Lower lobe of right lung (tissue), 2 donors: ENCODE data around the gene PTCD1. TPM values are rescaled to one million over a fixed set of nuclear protein-coding genes. Genes with fewer than 3 reads are reported as not detected.
"Not testable (repeated sequence)": the region's sequence is repeated elsewhere in the genome, so short reads cannot be mapped to it uniquely, and the experiment has no call there.

Experiments
- ATAC-seq, 2 donors: fragments of 200-7000 bp; cut with Tn5 transposase; one replicate each; pipeline ENCODE4 v1.9.1; 2020 to 2022; ENCODE audit warnings: mild to moderate bottlenecking in 2 of 2, moderate library complexity in 2 of 2
- DNase-seq: peaks from one replicate; pipeline ENCODE4 v3.0.0-alpha.2; 2020
- H3K27ac ChIP-seq: fragments of 200-600 bp; one replicate; pipeline ENCODE4 v1.8.0; 2022
- H3K27me3 ChIP-seq: fragments of 200-600 bp; one replicate; pipeline ENCODE4 v1.8.0; 2022; ENCODE audit warnings: low read depth
- H3K36me3 ChIP-seq: fragments of 200-600 bp; one replicate; pipeline ENCODE4 v1.8.0; 2022; ENCODE audit warnings: mild to moderate bottlenecking
- H3K4me1 ChIP-seq: fragments of 200-600 bp; one replicate; pipeline ENCODE4 v1.8.0; 2022
- H3K4me3 ChIP-seq: fragments of 200-600 bp; one replicate; pipeline ENCODE4 v1.8.0; 2022; ENCODE audit warnings: mild to moderate bottlenecking
- H3K9me3 ChIP-seq: fragments of 200-600 bp; one replicate; pipeline ENCODE4 v1.8.0; 2022
- CTCF ChIP-seq: fragments of 200-600 bp; IDR thresholded peaks from one replicate; pipeline ENCODE4 v1.8.0; 2022; ENCODE audit warnings: antibody characterized with exemption, mild to moderate bottlenecking
- intact Hi-C: fragments of 100-400 bp; cut with DNase I; formaldehyde crosslinking; loops from one replicate; pipeline ENCODE4 v1.11.0; 2022
- total RNA-seq: library from RNA; stranded (reverse); fragmentation: NEBNext Ultra II Directional; extraction: Animal tissue kit (Norgen Biotek cat#: 25700); gene quantifications from one replicate; pipeline ENCODE4 v1.2.1, GENCODE V29; 2021
- donor health status: DM: no; HTN: yes; CAD: no; lungs with severe emphysema.

Gene PTCD1
- total RNA-seq, 1 donor from 2014 or later = 6.8 TPM

GRCh38 chr7:99380032-99380822 lies 58.4 kb downstream of the PTCD1 start:
- Histone ChIP-seq H3K27ac (peak overlapping the region; percentile 88), H3K4me3 (peak overlapping the region; percentile 40), H3K9me3 (no peaks in the 10 kb centered on the region), H3K4me1 (peaks cover 72% of the 10 kb centered on the region), H3K36me3 (peaks cover 43% of the 10 kb centered on the region), H3K27me3 (no peaks in the 10 kb centered on the region)
- intact Hi-C loops = no loop called here
- TF ChIP-seq CTCF = no peak
- ATAC-seq (peak; percentile 42 to 64), DNase-seq (peak; percentile 67)

DNA sequence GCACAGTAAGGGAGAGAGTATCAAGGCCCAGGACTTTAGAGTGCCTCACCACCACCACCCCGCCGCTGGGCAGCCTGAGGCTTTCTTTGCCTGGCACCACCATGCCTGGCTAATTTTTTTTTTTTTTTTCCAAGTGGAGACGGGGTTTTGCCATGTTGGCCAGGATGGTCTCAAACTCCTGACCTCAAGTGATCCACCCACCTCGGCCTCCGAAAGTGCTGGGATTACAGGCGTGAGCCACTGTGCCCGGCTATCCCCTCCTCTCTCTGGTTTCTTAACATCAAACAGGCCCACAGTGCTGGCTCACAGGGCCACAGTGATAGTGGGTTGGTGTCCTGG lies 58.9 kb downstream of the PTCD1 start:
- Histone ChIP-seq H3K36me3 (peaks cover 43% of the 10 kb centered on the region), H3K4me3 (peak overlapping the region; percentile 40)

GRCh38 chr7:99379043-99379577 lies 59.5 kb downstream of the PTCD1 start:
- no peaks in the 10 kb centered on the region for H3K27me3 ChIP-seq
- DNase-seq = peak; percentile 70
- H3K36me3 ChIP-seq = peaks cover 38% of the 10 kb centered on the region
- H3K4me1 ChIP-seq = peaks cover 67% of the 10 kb centered on the region
- H3K4me3 ChIP-seq = peak overlapping the region; percentile 40
- no peak for TF ChIP-seq CTCF
- peak; percentile 74 to 75 for ATAC-seq
- peak overlapping the region; percentile 88 for H3K27ac ChIP-seq
- H3K9me3 ChIP-seq = no peaks in the 10 kb centered on the region
- intact Hi-C loops = no loop called here

More for the DNA sequence above, 58.9 kb downstream of the PTCD1 start:
- Histone ChIP-seq H3K4me1 (peaks cover 71% of the 10 kb centered on the region), H3K27ac (peak overlapping the region; percentile 88)
- DNase-seq, ATAC-seq, H3K27me3 ChIP-seq, intact Hi-C loops, H3K9me3 ChIP-seq: not testable (repeated sequence)

- Histone ChIP-seq H3K4me3 (peak overlapping the region; percentile 96), H3K27ac (peak overlapping the region; percentile 93), H3K36me3 (peaks cover 21% of the 10 kb centered on the region), H3K27me3 (no peaks in the 10 kb centered on the region), H3K9me3 (no peaks in the 10 kb centered on the region), H3K4me1 (peaks cover 67% of the 10 kb centered on the region)
- no peak for TF ChIP-seq CTCF
- ATAC-seq = peak; percentile 79 to 84
- intact Hi-C loops = no loop called here
- peak; percentile 89 for DNase-seq
These were observed 63.4 kb downstream of the PTCD1 start for GRCh38 chr7:99375070-99375807.

DNA sequence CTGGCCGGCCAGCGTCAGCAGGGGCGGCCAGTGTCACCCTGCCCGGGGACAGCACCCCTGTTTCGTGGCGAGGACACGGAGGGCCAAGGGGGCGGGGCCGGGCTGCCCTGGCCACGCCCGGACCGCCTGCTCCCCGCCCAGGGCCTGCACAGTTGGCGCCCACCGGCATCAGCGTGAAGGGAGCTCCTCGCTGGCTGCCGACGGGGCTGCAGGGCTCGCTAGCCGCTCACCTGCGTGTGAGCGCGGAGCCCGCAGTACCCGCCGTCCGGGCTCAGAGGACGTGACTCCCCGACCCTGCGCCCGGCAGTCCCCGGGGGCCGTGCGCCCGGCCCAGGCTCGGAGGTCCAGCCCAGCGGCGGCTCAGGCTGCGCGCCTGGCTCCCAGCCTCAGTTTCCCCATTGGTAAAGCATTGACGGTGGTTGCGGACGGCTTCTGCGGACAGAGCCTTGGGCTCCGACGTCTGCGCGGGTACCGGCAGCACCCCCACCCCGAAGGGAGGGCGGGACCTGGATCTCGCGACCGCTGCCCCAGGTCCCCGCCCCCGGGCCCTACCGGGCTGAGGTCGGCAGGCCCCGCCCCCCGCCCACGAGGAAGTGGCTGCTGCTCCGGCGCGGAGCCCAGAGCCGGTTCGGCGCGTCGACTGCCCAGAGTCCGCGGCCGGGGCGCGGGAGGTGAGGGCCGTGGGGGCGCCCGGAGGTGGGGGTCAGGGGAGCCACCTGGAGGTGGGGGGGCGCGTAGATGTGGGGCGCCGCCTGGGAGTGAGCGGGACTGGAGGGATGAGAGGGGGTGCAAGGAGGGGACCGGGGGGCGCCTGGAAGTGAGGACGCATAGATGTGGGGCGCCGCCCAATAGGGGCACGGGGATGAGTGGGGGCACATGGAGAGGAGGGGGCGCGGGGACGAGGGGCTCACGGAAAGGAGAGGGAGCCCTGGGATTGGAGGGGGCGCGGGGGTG lies 64.2 kb downstream of the PTCD1 start, which contains the start of gene ARPC1B:
ARPC1B (plus strand) TSS at position 620 of the 954 bp plus-strand sequence. CDS start 10,985 bp downstream, outside the sequence.
- Histone ChIP-seq H3K36me3 (peaks cover 21% of the 10 kb centered on the region), H3K27ac (peak within 1 kb of the TSS; percentile 93), H3K4me1 (peaks cover 62% of the 10 kb centered on the region), H3K27me3 (no peaks in the 10 kb centered on the region), H3K9me3 (no peaks in the 10 kb centered on the region), H3K4me3 (peak within 1 kb of the TSS; percentile 96)
- intact Hi-C loops = no loop called here
- no peak for TF ChIP-seq CTCF
- peak; percentile 89 to 91 for ATAC-seq
- DNase-seq = peak; percentile 94
